ENCODE results near the gene DPYSL3.

The DPYSL3 gene

GRCh38 chr5:147515269-147515668 lies 5.4 kb upstream of the DPYSL3 start:
- DNase-seq: no peak

GRCh38 chr5:147512659-147513379 lies 3.0 kb upstream of the DPYSL3 start:
- DNase-seq: no peak

- DNase-seq: no peak
These were observed 1.0 kb upstream of the DPYSL3 start for GRCh38 chr5:147510885-147511284.

- DNase-seq: peak in 16 of 51 donors; percentile 2 to 36 (median 22)
These were observed 693 bp downstream of the DPYSL3 start for GRCh38 chr5:147509041-147509709.

- DNase-seq: peak in 1 of 51 donors; percentile 20
These were observed 1.2 kb downstream of the DPYSL3 start for GRCh38 chr5:147508711-147509040.

GRCh38 chr5:147507480-147508126 lies 2.3 kb downstream of the DPYSL3 start:
- peak in 1 of 51 donors; percentile 1 for DNase-seq

- DNase-seq: no peak
These were observed 5.3 kb downstream of the DPYSL3 start for GRCh38 chr5:147504535-147504934.

- DNase-seq: no peak
These were observed 5.9 kb downstream of the DPYSL3 start for GRCh38 chr5:147504011-147504410.

- no peak for DNase-seq
These were observed 18.9 kb downstream of the DPYSL3 start for GRCh38 chr5:147490989-147491388.

GRCh38 chr5:147487031-147487750 lies 22.7 kb downstream of the DPYSL3 start:
- no peak for DNase-seq

GRCh38 chr5:147485814-147486213 lies 24.1 kb downstream of the DPYSL3 start:
- no peak for DNase-seq

- no peak for DNase-seq
These were observed 24.8 kb downstream of the DPYSL3 start for GRCh38 chr5:147485046-147485445.

GRCh38 chr5:147484708-147485020 lies 25.2 kb downstream of the DPYSL3 start:
- no peak for DNase-seq

GRCh38 chr5:147483961-147484707 lies 25.7 kb downstream of the DPYSL3 start:
- DNase-seq: peak in 24 of 51 donors; percentile 1 to 51 (median 13)

- DNase-seq: no peak
These were observed 26.6 kb downstream of the DPYSL3 start for GRCh38 chr5:147483188-147483790.

- DNase-seq: no peak
These were observed 27.1 kb downstream of the DPYSL3 start for GRCh38 chr5:147482706-147483180.

GRCh38 chr5:147481874-147482705 lies 27.8 kb downstream of the DPYSL3 start:
- no peak for DNase-seq

- no peak for DNase-seq
These were observed 28.5 kb downstream of the DPYSL3 start for GRCh38 chr5:147481376-147481775.

- no peak for DNase-seq
These were observed 29.9 kb downstream of the DPYSL3 start for GRCh38 chr5:147479949-147480348.

GRCh38 chr5:147479444-147479843 lies 30.4 kb downstream of the DPYSL3 start:
- DNase-seq: no peak
